Measurements from ENCODE around the gene NUP42.
"Not testable (repeated sequence)": the region's sequence is repeated elsewhere in the genome, so short reads cannot be mapped to it uniquely, and the experiment has no call there.

The NUP42 gene

DNA sequence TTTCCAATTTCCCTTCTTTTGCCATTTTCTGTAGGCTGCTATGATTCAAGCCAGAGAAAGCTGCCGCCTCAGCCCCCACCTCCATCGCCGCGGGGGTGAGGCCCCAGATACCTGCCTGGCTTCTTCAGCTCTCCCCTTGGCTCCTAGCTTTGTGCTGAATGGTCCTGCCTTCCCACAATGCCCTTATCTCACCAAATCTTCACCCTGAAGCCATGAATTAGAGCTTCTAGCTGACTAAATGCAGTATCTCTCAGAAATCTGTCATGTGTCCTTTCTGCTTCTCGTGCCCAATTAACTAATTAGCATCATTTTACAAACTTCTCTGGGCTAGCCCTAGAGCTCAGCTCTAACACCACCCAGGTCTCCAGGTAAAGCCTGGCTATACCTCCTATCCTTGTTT is 32.6 kb downstream of the NUP42 start:
- DNase-seq (ENCODE audit: low read depth): no peak
- TF ChIP-seq, protein P1, sequence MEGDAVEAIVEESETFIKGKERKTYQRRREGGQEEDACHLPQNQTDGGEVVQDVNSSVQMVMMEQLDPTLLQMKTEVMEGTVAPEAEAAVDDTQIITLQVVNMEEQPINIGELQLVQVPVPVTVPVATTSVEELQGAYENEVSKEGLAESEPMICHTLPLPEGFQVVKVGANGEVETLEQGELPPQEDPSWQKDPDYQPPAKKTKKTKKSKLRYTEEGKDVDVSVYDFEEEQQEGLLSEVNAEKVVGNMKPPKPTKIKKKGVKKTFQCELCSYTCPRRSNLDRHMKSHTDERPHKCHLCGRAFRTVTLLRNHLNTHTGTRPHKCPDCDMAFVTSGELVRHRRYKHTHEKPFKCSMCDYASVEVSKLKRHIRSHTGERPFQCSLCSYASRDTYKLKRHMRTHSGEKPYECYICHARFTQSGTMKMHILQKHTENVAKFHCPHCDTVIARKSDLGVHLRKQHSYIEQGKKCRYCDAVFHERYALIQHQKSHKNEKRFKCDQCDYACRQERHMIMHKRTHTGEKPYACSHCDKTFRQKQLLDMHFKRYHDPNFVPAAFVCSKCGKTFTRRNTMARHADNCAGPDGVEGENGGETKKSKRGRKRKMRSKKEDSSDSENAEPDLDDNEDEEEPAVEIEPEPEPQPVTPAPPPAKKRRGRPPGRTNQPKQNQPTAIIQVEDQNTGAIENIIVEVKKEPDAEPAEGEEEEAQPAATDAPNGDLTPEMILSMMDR (IDR thresholded peaks at IDR 0.05; ENCODE audit: low read depth, low read length, missing control alignments): no peak
- H3K4me3 ChIP-seq (ENCODE audit: low read depth, low read length): no peak overlapping the region
- in situ Hi-C loops (cut with HindIII; ENCODE audit: low sequenced_read_pairs): no loop called here

DNA sequence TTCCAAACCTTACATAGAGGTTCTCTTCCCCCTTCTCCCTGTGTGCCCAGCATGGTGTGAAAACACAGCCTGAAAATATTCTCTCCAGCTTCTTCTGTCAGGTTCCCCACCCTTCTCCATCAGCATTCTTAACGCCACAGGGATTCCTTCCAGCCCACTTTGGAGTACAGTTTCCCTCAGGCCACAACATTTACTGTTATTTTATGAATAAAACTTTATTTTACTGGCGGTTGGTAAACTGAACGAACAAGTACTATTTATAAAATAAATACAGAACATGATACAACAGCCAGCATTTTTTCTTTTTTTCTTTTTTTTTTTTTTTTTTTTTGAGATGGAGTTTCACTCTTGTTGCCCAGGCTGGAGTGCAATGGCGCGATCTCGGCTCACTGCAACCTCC is 33.1 kb downstream of the NUP42 start:
- DNase-seq (ENCODE audit: low read depth): no peak
- H3K4me3 ChIP-seq (ENCODE audit: low read depth, low read length): no peak overlapping the region
- TF ChIP-seq, protein P1 (IDR thresholded peaks at IDR 0.05; ENCODE audit: low read depth, low read length, missing control alignments): no peak
- in situ Hi-C loops (cut with HindIII; ENCODE audit: low sequenced_read_pairs): no loop called here

DNA sequence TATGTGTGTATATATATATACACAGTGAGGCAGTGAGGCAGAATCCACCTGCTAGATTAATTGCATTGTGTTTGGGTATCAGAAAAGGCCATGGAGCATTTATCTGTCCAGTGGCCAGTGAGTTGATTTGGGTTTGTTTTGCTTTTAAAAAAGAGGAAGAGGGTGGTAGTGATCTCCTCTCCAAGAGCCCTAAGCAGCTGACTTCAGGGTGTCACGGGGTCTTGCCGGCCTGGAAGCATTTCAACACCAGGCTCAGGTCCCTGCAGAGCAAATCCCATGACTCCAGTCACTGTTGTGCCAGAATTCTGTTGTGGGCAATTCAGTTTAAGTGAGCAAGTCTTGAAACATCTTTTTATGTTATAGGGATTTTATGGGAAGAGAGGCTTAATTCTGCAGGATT is 34.2 kb downstream of the NUP42 start:
- in situ Hi-C loops (cut with HindIII; ENCODE audit: low sequenced_read_pairs): no loop called here
- H3K4me3 ChIP-seq (ENCODE audit: low read depth, low read length): no peak overlapping the region
- TF ChIP-seq, protein P1 (IDR thresholded peaks at IDR 0.05; ENCODE audit: low read depth, low read length, missing control alignments): no peak
- no peak for DNase-seq (ENCODE audit: low read depth)

DNA sequence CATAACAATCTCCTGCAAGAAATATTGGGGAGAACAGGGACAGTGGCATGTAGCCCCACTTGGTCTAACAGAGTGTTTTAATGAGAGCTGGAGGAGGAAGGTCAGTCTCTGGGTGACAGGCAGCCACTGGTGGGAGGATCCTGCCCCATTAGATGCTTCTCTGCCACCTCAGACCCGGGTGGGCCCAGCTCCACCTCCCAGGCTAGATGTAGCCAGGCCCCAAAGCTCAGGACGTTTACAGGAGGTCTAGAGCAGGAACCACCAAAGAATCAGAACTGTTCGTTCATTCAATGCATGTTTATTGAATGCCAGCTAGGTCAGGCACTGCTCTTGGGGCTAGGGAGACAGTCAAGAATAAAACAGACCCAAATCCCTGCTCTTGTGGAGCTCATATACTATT is 36.3 kb downstream of the NUP42 start:
- TF ChIP-seq, protein P1 (IDR thresholded peaks at IDR 0.05; ENCODE audit: low read depth, low read length, missing control alignments): no peak
- in situ Hi-C loops (cut with HindIII; ENCODE audit: low sequenced_read_pairs): no loop called here
- DNase-seq (ENCODE audit: low read depth): no peak
- no peak overlapping the region for H3K4me3 ChIP-seq (ENCODE audit: low read depth, low read length)

DNA sequence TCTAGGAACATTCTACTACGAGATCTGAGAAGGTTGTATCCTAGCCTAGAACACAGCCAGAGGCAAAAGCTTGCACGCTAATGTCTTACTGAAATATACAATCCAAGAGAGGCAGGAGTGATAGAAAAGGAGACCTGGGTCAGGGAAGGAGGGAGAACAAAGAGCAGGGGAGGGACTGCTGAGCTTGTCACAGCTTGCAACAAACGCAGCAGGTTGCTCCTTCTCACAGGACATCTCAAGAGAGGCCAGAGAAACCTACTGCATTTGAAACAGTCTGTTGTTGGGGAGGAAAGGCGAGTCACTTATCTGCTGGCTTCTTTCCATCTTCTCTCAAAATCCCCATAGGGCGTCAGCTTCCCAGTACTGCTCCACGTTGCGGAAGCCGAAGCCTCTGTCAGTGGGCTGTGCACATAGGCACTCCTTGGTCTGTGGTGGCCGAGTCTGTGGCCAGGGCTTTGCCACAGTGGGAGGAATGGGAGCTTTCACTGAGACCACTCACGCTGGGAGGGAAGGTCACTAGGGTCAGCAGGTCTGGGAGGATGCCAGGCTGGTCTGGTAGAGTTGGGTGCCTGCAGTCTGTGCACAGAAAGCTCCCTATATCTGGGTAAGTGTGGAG is 39.0 kb downstream of the NUP42 start:
- no peak overlapping the region for H3K4me3 ChIP-seq (ENCODE audit: low read depth, low read length)
- TF ChIP-seq, protein P1 (IDR thresholded peaks at IDR 0.05; ENCODE audit: low read depth, low read length, missing control alignments): no peak
- in situ Hi-C loops (cut with HindIII; ENCODE audit: low sequenced_read_pairs): no loop called here
- DNase-seq (ENCODE audit: low read depth): no peak

DNA sequence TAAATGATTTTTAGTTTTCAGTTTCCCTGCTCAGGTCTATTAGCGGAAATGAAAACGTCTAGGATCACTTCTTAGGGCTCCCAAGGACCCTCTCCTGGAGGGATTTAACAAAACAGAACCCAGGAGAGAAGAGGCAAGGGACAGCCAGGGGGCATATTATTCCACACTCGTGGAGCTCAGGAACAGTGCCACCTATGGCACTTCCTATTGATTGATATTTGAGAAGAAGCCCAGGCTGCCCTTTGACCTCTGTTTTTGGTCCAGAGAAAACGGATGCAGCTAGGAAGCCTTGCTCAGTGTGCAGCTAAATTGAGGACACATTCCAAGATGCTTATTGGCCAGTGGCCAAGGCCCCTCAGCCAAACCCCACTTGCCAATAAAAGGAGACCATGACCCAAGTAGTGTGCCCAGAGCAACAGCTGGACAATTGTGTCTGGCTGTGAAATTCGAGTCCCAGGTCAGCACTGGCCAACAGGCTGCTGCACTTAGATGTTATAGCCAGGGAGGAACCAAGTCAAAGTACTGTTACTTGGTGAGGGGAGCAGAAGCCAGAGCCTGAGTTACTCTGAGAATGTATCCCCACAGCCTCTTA is 40.7 kb downstream of the NUP42 start:
- no peak for DNase-seq (ENCODE audit: low read depth)
- in situ Hi-C loops (cut with HindIII; ENCODE audit: low sequenced_read_pairs): no loop called here
- TF ChIP-seq, protein P1 (IDR thresholded peaks at IDR 0.05; ENCODE audit: low read depth, low read length, missing control alignments): no peak
- no peak overlapping the region for H3K4me3 ChIP-seq (ENCODE audit: low read depth, low read length)

DNA sequence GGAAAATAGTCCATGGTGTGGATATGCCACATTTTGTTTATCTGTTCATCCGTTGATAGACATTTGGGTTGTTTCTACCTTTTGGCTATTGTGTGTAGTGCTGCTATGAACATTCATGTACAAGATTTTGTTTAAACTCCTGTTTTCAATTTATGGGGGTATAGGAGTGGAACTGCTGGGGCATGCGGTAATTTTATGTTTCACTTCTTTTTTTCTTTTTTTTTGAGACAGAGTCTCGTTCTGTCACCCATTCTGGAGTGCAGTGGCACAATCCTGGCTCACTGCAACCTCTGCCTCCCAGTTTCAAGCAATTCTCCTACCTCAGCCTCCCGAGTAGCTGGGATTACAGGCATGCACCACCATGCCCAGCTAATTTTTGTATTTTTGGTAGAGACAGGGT is 42.5 kb downstream of the NUP42 start:
- DNase-seq (ENCODE audit: low read depth); H3K4me3 ChIP-seq (ENCODE audit: low read depth, low read length); in situ Hi-C loops (cut with HindIII; ENCODE audit: low sequenced_read_pairs): not testable (repeated sequence)
